ENCODE results near the gene RASA3.
"Not testable (repeated sequence)": the region's sequence is repeated elsewhere in the genome, so short reads cannot be mapped to it uniquely, and the experiment has no call there.

The RASA3 gene

DNA sequence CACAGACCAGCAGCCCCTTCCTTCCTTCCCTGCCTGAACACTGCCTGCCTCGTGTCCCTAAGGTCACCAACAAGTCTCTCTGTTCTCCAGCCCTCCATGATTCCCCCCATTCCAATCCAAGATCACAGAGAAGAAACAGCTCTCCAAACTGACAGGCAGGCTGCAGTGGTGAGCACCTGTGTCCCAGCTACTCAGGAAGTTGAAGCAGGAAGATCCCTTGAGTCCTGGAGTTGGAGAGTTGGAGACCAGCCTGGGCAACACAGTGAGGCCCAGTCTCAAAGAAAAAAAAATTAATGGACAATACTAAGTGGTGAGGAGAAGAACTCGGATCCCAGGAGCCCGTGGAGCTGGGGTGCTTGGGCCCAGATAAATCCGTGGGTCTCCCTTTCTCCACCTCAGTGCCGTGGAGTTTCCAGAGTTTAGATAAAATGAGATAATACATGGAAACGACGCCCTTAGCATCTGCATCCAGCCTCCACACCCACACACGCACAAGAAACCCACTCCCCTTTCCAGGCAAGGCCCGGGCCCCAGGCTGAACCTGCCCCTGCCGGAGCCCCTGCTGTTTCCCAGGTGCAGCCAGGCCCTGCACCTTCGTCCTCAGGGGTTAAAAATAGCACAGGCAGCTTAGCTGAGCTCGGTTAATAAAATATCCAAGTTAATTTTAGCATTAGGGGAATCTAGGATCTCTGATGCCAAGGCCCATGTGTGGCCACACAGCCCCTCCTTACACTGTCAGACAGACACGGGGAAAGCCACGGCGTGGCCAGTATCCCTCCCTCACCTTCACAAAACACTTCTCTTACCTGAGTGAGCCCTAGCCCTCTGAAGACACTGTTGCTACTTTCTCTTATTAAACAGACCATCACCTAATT is 4.7 kb downstream of the RASA3 start:
- DNase-seq (ENCODE audit: low spot score) = no peak

DNA sequence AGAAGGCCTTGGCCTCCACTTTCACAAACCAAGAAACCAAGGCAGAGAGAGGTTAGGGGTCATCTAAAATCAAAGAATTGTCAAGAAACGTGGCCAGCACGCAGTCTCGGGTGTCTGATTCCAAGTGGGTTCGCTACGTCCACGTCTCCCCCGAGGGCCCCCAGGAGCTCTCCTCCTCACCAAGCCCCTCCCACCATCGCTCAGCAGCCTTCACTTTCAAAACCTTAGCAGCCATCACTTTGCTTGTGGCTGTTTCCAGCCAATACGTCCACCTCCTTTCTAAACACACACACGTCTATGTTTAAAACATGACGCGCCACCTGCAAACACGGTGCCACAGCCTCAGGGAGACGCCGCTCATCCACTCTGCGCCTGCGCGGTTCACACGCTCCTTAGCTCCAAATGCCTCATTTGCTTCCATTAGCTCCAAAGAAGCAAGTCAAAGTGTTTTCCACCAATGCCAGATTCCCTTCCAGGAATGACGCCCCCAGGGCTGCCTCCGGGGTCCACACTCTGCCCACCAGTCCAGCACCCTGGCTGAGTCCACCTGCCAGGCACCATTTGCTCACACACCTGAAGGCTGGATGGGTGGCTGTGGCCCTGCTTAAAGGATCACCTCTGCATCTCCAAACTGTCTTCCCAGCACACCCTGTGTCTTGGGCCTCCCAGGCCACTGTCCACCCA is 5.5 kb downstream of the RASA3 start:
- no peak for DNase-seq (ENCODE audit: low spot score)

DNA sequence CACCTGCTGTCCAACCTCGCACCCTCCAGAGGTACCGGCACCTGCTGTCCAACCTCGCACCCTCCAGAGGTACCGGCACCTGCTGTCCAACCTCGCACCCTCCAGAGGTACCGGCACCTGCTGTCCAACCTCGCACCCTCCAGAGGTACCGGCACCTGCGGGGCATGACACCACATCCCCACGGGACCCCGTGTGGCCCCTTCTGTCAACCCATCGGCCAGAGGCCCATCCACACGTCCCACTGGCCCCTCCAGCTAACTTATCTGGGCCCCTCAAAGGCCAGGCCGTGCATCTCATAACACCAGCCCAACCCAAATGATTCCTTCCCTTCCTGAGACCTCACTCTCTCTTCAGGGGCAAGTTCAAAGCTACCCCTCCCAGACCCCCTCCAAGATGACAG is 6.3 kb downstream of the RASA3 start:
- not testable (repeated sequence) for DNase-seq (ENCODE audit: low spot score)

DNA sequence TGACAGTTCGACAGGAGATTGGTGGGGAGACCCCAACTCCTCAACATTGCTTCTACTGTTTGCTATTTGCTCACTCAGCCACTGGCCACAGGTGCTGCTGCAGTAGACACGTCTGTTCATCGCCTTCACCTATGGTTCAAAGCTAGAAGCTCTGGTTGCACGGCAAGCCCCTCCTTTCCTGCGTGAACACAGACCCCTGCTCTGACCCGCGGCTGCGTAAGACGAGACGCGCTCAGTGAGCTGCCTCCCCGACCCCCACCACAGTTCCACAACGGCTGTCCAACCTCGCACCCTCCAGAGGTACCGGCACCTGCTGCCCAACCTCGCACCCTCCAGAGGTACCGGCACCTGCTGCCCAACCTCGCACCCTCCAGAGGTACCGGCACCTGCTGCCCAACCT is 6.8 kb downstream of the RASA3 start:
- DNase-seq (ENCODE audit: low spot score) = no peak

DNA sequence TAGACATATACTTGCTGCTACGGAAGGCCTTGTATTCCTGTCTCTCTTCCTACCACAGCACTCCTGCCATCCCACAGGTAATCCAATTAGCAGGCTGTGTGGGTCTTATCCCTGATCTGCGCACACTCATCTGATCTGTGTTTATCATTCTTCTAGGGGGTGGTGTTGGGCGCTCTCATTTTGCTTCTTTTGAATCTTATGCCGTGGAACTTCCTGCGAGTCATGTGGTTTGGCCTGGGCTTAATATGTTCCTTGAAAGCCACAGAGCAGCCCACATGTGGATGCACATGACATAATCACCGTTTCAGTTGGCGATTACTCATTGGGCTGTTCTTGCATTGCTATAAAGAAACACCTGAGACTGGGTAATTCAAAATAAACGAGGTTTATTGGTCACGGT is 7.5 kb downstream of the RASA3 start:
- no peak for DNase-seq (ENCODE audit: low spot score)

DNA sequence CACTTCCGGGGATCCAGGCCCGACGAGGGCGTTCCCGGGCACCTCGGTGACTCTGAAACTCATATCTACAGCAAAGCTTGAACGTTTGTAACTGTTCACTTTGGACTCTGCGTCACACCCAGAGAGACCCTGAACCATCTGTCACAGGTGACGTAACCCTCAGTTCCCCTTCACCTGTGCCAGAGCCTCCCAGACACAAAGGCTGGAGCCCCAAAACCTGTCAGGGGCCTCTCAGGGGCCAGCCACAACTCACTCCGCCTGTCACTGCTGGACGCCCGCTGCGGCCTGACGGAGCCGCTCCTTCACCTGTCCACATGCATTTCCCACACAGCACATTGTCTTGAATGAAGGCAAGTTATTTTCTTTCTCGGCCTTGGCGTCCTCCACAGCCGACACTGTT is 8.0 kb downstream of the RASA3 start:
- no peak for DNase-seq (ENCODE audit: low spot score)

DNA sequence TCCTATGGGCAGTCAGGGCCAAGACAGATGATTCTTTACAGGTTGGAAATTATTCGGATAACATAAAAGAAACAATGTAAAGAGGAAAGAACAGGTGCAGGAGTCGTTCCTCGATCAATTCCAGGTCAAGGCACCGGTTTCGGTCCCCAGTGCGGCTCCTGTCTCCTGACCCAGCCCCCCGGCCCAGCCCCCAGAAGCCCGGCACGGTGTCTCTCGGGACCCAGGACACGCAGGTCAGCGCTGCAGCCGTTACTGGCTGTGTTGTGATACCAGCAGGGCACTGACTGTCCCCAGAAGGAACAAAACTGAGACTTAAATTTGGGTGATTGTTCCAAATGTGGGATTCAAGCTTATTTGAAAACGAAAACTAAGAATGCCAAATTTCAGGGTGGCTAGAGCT is 8.5 kb downstream of the RASA3 start:
- no peak for DNase-seq (ENCODE audit: low spot score)

DNA sequence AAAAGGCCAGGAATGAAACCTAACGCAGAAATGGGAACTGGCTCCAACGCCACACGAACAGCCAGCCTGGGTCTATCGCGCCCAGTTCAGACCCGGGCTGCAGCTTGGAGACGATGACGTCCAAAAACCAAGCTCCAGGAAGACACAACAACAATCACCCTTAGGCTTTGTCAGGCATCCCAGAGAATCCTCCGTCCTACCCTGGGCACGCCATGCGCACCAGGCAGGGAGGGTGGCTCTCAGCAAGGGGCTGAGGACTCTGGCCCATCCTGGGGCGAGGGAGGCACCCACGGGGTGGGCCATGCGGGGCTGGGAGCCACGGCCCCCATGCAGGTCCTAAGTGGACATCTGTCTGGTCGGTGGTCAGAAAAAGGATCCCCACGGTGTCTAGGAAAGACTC is 9.0 kb downstream of the RASA3 start:
- DNase-seq (ENCODE audit: low spot score) = no peak

DNA sequence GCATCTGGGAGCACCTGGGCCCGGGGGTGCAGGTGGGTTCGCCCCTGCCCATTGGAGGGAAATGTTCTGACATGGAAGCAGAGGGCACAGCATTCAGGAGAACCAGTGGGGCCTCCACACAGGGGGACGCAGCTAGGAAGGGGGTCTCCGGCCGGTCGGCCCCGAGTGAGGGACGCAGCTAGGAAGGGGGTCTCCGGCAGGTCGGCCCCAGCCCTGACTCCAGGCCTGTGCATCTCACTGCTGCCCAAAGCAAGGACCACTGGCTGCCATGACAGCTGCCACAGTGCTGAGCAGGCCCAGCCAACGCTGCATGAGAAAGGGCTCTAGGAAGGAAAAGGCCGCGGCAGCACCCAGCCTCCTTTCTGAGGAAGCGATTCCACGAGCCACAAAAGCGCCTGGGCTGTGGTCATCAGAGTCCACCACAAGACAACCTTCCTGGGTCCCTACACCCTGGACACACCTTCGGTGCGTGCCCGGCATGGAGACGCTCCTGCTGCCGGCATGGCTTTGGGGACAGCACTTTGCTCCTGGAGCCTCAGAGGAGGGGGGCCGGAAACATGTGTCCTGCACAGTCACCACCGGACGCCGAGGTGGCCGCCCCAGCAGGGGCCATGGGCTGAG is 9.7 kb downstream of the RASA3 start:
- no peak for DNase-seq (ENCODE audit: low spot score)

DNA sequence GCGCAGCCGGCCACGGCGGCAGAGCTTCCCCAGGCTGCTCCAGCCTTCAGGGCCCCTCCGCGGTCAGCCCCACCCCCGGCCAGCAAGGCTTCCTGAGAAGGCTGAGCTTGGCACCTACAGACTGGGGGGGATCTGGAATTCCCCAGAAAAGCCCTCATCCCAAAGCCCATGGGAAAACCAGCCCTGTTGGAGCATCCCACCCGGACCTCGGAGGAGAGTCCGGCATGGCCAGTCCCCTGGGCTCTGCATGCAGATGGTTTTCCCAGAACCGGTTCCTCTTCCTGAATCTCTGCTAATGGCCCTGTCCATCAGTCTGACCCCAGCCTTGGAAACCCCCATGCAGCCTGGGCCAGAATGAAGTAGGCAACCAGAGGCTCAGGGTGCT is 10.3 kb downstream of the RASA3 start:
- DNase-seq (ENCODE audit: low spot score) = no peak

DNA sequence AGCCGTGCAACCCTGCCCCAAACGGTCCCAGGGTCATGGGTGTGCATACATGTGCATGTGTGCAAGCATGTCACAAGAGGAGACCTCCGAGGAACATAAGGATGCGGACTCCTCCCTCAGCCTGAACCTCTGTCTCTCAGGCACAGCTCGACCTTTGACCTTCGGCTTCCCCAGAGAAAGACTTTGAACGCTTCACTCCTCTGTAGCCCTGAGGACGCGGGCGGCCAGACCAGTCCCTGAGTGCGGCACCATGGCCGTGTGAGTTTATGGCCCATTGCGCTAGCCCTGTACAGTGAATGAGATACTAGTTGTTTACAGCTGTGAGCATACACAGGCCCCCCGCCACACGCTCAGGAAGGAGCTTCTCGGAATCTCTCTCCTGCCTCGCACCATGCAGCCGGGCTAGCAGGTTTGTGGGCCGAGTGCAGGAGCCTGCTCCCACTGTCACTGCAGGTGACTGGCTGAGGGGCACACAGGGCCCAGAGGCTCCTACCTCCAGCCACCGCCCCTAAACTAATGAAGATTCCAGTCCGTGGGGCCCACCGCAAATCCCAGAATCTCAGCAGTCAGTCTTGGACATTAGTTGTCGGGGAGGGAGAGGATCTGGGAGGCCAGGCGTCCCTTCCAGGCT is 10.8 kb downstream of the RASA3 start:
- no peak for DNase-seq (ENCODE audit: low spot score)

DNA sequence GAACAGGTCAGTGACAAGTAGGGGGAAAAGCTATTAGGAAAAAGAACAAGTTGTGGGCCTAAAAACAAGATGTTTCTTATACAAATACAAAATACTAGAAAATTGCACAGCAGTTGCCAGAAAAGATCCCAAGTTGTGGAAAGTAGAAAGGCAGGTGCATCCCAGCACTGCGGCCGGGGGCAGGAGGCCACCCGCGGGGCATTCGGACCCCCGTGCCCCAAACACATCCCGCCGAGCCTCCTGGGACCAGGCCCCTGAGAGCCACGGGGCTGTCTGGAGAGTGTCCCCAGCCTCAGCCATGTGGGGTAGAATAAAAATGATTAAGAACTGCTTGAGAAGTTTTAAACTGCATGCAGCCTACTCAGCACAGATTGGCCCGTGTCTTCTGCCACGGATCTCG is 11.4 kb downstream of the RASA3 start:
- DNase-seq (ENCODE audit: low spot score) = no peak

DNA sequence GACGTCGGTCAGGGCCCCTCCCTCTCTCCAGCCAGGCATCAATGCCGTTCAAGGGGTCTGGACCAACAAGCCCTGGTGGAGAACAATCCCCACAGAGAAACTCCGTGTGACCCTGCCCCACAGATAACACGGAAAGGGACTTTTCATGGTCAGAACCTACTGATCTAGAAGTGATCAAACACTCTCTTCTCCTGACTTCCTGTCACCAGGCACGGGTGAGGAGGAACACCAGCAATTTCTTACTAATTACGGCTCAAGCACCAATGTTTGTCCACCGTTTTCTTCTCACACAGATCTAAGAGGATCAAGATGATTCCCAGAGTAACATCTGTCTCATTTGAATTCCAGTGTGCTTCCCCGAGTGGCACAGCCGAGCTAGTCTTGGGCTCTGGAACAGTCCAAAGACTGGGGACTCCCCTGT is 11.8 kb downstream of the RASA3 start:
- DNase-seq (ENCODE audit: low spot score) = no peak

DNA sequence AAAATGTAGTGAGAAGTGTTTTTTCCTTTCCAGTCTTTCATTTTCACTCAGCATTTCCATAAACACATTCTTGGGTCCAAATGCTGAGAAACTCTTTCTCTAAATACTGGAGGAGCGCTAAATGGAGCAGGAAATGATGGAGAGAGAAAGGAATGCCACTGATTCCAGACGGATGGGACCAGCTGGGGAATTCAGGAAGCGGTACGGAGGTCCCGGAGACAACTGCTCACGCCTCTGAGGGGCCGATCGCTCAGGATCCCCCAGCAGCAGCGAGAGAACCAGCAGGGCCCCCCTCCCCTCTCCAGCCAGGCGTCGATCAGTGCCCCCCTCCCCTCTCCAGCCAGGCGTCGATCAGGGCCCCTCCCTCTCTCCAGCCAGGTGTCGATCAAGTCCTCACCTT is 13.2 kb downstream of the RASA3 start:
- no peak for DNase-seq (ENCODE audit: low spot score)

DNA sequence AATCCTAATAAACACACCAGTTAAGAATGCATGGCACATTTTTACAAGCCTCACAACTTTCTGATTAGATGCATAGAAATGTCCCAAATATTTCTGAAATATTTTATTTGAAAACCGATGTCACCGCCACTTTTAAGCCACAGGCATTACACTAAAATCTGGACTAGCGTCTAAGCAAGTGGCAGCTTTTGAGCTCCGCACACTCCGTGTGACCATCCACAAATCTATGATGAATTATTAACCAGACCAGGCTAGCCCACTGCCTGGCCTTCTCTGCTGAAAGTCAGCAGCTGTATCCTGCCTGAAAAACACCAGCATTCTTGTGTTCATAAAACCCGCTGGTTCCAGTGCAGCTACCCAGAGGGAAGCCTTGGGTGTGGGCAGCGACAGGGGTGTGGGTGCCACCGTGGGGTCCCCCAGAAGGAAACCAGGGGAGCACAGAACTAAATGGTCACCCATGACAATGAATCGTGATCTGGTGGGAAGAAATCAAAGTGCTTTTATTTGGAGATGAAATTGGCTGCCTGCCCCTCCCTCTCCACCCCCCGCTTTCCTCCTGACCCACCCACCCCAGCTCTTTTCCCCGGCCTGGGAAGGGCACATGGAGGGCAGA is 13.8 kb downstream of the RASA3 start:
- no peak for DNase-seq (ENCODE audit: low spot score)

DNA sequence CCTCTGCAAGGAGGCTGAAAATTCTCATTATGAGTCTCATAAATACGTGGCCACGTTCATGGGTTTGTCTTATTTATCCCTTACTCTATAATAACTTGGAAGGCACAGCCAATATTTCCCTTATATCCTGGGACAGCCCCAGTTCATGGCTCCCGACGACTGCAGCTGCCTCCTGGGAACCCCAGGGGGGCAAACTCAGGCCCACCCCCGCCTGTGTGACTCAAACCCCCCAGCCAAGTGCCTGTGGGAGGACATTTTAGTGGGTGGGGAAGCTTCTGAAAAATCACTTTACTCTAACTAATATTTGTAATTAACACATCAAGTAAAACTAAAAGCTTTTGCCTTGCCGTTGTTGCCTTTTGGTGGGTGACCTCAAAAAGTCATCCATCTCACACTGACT is 14.3 kb downstream of the RASA3 start:
- DNase-seq (ENCODE audit: low spot score) = no peak

DNA sequence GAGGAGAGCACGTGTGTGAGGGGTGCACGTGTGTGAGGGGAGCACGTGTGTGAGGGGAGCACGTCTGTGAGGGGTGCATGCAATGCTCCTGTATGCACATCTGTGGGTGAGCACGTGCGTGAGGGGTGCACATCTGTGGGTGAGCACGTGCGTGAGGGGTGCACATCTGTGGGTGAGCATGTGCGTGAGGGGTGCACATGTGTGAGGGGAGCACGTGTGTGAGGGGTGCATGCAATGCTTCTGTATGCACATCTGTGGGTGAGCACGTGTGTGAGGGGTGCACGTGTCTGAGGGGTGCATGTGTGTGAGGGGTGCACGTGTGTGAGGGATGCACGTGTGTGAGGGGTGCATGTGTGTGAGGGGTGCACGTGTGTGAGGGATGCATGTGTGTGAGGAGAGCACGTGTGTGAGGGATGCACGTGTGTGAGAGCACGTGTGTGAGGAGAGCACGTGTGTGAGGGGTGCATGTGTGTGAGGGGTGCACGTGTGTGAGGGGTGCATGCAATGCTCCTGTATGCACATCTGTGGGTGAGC is 15.0 kb downstream of the RASA3 start:
- DNase-seq (ENCODE audit: low spot score) = not testable (repeated sequence)

DNA sequence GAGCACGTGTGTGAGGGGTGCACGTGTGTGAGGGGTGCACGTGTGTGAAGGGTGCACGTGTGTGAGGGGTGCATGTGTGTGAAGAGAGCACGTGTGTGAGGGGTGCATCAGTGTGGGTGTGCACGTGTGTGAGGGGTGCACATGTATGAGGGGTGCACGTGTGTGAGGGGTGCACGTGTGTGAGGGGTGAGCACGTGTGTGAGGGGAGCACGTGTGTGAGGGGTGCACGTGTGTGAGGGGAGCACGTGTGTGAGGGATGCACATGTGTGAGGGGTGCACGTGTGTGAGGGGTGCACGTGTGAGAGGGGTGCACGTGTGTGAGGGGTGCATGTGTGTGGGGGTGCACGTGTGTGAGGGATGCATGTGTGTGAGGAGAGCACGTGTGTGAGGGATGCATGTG is 15.7 kb downstream of the RASA3 start:
- DNase-seq (ENCODE audit: low spot score) = no peak

DNA sequence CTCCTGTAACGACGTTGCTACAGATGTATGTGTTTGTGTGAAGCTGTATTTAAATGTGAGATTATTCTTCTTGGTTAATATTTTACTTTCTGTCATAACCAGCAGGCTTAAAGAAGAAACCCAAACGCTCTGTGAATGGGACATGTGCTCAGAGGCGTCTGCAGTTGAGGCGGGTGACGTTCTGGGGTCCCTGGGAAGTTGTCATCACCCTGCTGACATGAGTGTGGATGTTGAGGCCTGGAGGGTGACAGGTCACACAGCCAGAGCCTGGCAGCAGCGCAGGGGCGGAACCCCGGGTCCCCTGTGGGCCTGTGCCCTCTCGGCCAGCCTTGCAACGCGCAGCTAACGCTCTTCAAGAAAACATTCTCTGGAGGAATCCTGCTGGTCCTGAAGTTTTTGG is 16.6 kb downstream of the RASA3 start:
- no peak for DNase-seq (ENCODE audit: low spot score)

DNA sequence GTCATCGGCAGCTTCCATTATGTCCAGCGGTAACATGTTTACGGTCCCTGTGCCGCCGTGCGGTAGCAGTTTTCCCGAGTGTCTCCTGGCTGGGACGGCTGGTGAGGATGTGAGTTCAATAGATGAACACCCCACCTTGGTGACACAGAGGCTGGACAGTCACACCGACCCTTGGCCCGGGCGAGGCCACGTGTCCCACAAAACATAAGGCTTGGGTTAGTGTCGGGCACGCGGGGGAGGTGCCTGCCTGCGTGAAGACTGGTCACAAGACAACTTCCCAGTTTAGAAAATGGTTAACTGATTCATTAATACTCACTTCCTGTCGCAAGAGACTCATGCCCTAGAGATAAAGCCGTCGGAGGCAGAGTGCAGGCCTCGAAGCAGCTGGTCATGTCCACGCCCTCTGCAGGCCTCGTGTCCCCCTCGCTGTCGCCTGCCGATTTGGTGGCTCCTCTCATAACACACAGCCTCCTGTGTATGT is 17.2 kb downstream of the RASA3 start:
- no peak for DNase-seq (ENCODE audit: low spot score)

DNA sequence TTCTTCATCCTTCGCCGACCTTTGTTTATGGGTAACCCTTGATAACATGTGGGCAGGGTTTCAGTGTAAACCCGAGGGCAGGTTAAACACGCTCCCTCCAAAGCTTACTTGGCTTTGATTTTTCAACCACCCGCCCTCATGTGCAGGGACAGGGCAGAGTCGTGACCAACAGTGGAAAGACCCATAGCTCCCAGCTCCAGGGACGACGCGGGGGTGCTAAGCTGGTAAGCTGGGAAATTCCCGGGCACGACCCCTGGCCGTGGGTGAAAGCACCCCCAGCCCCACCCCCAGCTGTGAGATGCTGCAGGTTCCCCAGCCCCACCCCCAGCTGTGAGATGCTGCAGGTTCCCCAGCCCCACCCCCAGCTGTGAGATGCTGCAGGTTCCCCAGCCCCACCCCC is 17.8 kb downstream of the RASA3 start:
- not testable (repeated sequence) for DNase-seq (ENCODE audit: low spot score)

All from globus pallidus (tissue), 1 donor.